Measurements from ENCODE around the gene ARHGAP9. TPM values are rescaled to one million over a fixed set of nuclear protein-coding genes. Genes with fewer than 3 reads are reported as not detected.
"Not testable (repeated sequence)": the region's sequence is repeated elsewhere in the genome, so short reads cannot be mapped to it uniquely, and the experiment has no call there.

Gene ARHGAP9
- total and polyA plus RNA-seq, 10 donors = 148 to 400 (median 238) TPM

GRCh38 chr12:57441846-57442427 is 37.7 kb downstream of the ARHGAP9 start:
- intact Hi-C loops (cut with DNase I; ENCODE audit: low total_unique reads) = no loop called here
- Histone ChIP-seq H3K9me3 (peaks cover 0 to 17% (median 12%) of the 10 kb centered on the region in 8 donors), H3K27me3 (replicated peaks in 1 of 7) (no peaks in the 10 kb centered on the region), H3K4me1 (no peaks in the 10 kb centered on the region), H3K36me3 (no peaks in the 10 kb centered on the region), H3K4me3 (no peak overlapping the region), H3K27ac (no peak overlapping the region)
- TF ChIP-seq POLR2A (IDR thresholded peaks at IDR 0.05) = no peak
- TF ChIP-seq CTCF (IDR thresholded peaks at IDR 0.05 in 8 of 11, conservative IDR thresholded peaks at IDR 0.05 in 3 of 11) = no peak
- TF ChIP-seq POLR2AphosphoS5 (IDR thresholded peaks at IDR 0.05) = no peak
- DNase-seq = peak; percentile 3
- 24 to 70% (median 62%) methylated on average over 1 of the region's 1 CpG for WGBS, 5 donors

- intact Hi-C loops (cut with DNase I; ENCODE audit: low total_unique reads) = not testable (repeated sequence)
These were observed 38.3 kb downstream of the ARHGAP9 start for GRCh38 chr12:57441393-57441792.

GRCh38 chr12:57439762-57440266 is 39.9 kb downstream of the ARHGAP9 start:
- no peaks in the 10 kb centered on the region for H3K27me3 ChIP-seq (replicated peaks in 1 of 7)
- no peaks in the 10 kb centered on the region for H3K36me3 ChIP-seq
- H3K4me1 ChIP-seq = peaks cover 0 to 8% (median 0%) of the 10 kb centered on the region in 6 donors
- 81 to 89% (median 85%) methylated on average over 4 of the region's 4 CpGs for whole genome bisulfite sequencing, 5 donors
- no peak overlapping the region for H3K27ac ChIP-seq
- intact Hi-C loops (cut with DNase I; ENCODE audit: low total_unique reads) = no loop called here
- no peak overlapping the region for H3K4me3 ChIP-seq
- peaks cover 0 to 17% (median 12%) of the 10 kb centered on the region in 8 donors for H3K9me3 ChIP-seq
- TF ChIP-seq POLR2AphosphoS5 (IDR thresholded peaks at IDR 0.05) (no peak), CTCF (IDR thresholded peaks at IDR 0.05 in 8 of 11, conservative IDR thresholded peaks at IDR 0.05 in 3 of 11) (no peak), POLR2A (IDR thresholded peaks at IDR 0.05) (no peak)
- DNase-seq = no peak

More at GRCh38 chr12:57441393-57441792, 38.3 kb downstream of the ARHGAP9 start:
- DNase-seq; H3K27ac ChIP-seq; H3K27me3 ChIP-seq (replicated peaks in 1 of 7); H3K4me3 ChIP-seq; H3K4me1 ChIP-seq; H3K36me3 ChIP-seq: not testable (repeated sequence)
- 80 to 95% (median 89%) methylated on average over 2 of the region's 2 CpGs for WGBS, 5 donors
- H3K9me3 ChIP-seq = peaks cover 0 to 17% (median 12%) of the 10 kb centered on the region in 8 donors

GRCh38 chr12:57438400-57438799 is 41.3 kb downstream of the ARHGAP9 start:
- no peaks in the 10 kb centered on the region for H3K36me3 ChIP-seq
- peaks cover 0 to 9% (median 0%) of the 10 kb centered on the region in 6 donors for H3K4me1 ChIP-seq
- no peak overlapping the region for H3K27ac ChIP-seq
- H3K27me3 ChIP-seq (replicated peaks in 1 of 7) = no peaks in the 10 kb centered on the region
- H3K4me3 ChIP-seq = no peak overlapping the region
- 79 to 100% (median 94%) methylated on average over 1 of the region's 1 CpG for WGBS, 5 donors
- intact Hi-C loops (cut with DNase I; ENCODE audit: low total_unique reads) = no loop called here
- peaks cover 0 to 17% (median 12%) of the 10 kb centered on the region in 8 donors for H3K9me3 ChIP-seq
- DNase-seq = no peak
- TF ChIP-seq POLR2AphosphoS5 (IDR thresholded peaks at IDR 0.05) = no peak
- TF ChIP-seq POLR2A (IDR thresholded peaks at IDR 0.05) = no peak
- no peak for TF ChIP-seq CTCF (IDR thresholded peaks at IDR 0.05 in 8 of 11, conservative IDR thresholded peaks at IDR 0.05 in 3 of 11)
